NK-92 treated with Interleukin-12 subunit alpha and Interleukin-12 subunit beta, amount 100 ng/mL, for 24 hours (cell line): Measurements from ENCODE around the gene CHST11.

ENCODE experiments used
- DNase-seq: peaks from one replicate; lab custom pipeline; 2025; lab: John Stamatoyannopoulos, UW

The CHST11 gene

DNA sequence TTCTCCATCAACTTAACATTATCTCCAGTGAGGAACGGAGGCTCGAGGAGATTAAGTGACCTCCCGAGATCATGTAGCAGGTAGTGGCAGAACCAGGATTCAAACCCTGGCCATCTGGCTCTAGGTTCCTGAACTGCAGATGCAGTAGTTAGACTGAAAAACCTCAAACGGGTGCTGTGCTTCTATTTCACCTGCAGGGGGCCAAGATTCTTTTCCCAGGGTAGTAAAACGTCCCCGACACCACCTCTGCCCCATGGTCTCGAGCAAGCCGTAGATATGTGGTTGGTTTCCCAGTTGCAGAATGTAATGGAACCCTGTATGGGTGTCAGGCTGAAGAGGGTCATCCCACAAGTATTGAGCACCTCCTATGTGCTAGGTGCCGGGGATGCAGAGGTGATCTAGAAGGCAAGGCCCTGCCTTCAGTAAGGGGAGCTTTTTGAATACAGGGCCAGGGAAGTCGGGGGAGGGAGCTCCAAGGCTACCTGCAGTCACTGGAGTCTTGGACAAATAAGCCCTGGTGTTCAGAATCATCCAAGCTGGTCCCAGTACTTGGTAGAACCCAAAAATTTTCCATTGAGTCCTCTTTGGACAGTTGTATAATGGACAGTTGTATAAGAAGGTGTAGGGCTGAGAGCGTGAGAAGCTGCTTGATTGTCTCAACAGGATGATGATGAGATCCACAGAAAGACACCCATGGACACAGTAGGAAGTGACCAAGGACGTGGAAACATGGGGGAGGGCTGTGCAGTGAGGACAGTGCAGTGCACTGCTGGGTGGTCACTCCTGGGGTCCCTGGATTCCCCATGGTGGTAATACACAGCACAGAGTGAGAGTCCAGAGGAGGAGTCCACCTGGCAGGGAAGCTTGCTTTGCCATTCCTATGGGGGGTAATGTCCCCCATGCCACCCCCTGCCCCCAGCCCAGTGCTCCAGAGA is 197.2 kb downstream of the CHST11 start:
- no peak for DNase-seq

DNA sequence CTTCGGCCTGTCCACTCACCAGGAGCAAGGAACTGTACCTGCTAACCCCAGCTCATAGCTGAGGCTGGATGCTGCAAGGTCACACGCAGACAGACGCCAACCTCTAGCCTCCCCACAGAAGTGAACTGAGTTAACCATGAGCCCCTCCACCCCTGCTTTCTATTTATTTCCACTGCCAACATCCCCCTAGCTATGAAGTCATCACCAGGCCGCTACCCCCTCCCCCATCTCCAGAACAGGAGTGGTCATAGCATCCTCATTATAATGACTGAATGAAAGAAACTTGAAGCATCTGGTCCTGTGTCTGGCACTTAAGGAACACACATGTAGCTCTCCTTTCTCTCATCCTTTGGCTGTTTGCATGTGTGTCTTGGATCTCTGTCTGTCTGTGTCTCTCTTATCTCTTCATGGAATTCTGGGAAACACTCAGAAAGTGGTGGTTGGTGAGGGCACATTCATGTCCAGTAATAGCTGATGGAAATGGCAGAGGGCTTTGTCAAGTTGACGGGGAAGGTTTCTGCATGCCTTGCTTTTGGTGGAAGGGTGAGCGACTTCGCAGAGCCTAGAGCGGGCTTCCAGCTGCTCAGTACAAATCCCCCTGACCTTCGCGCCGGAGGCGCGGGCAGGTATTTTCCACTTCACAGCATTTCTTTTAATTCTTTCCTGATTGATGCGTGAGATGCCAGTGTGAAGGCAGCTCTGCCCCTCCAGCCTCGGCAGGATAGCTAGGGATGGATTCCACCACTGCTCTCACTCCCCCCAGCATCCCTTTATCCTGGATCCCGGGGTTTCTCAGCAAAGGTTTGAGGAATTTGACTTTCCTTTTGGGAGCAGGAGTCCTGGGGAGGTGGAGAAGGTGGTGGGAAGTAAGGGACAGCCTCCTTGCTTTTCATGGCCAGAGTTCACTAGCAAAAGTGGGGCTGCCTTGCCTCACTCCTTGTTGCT is 198.2 kb downstream of the CHST11 start:
- DNase-seq, result no peak

DNA sequence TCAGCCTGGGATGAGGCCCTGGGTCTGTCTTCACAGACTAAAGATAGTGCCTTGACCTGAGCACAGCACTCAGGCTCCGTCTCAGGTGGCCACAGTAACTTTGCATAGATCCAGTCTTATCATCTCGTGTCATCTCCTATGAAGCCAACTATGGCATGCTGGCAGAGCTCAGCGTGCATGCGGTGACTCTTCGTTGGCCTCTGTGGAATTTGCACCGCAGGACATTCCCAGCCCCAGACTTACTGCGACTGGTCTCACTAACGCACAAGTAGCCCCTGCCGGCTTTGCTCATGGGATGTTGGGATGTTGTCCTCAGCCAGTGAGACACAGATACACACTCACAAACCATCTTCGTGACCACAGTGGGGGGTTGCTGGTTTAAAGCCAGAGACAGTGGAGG is 199.6 kb downstream of the CHST11 start:
- DNase-seq, result no peak

DNA sequence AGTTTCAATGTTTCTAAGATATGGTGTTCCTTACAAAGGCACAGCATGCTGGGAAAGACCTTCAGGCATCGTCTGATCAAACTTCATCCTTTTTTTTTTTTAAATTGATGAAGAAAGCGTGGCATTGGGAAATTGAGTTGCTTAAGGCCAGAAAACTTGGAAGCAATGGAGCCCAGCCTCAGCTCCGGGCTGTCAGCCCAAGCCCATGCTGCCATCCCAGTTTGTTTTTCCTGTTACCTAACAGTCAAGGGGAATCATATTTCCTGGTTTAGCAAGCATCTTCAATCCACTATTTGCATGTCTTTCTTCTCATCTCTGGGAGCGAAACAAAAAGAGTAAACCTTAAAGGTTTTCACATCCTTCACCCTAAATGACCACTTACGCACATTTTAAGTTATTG is 200.2 kb downstream of the CHST11 start:
- DNase-seq, result no peak

DNA sequence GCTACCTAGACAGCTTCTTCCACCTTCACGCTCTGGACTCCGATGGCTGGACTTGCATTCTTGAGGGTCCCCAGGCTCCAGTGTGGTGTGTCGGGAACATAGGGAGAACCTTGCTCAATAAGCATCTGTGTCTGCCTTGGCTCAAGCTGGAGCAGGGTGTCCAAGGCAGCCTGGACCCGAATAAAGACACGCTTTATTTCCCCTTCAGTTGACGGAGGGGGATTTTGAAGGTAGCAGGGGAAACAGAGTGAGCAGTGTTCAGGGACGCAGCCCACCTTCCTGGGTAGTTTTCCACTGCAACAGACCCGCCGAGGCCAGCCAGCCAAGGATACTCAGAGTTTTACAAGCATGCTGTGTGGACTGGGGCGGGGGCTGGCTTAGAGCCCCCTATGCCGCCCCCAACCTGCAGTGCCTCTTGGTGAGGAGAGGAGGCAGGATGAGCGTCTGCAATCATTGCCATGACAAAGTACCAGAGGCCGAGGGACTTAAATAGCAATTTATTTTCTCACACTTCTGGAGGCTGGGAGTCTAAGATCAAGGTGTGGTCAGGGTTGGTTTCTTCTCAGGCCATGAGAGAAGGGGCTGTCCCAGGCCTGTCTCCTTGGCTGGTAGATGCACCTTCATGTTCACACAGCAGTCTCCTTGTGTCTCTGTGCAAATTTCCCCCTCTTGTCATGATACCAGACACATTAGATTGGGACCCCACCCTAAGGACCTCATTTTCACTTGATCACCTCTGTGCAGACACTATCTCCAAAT is 201.2 kb downstream of the CHST11 start:
- no peak for DNase-seq

DNA sequence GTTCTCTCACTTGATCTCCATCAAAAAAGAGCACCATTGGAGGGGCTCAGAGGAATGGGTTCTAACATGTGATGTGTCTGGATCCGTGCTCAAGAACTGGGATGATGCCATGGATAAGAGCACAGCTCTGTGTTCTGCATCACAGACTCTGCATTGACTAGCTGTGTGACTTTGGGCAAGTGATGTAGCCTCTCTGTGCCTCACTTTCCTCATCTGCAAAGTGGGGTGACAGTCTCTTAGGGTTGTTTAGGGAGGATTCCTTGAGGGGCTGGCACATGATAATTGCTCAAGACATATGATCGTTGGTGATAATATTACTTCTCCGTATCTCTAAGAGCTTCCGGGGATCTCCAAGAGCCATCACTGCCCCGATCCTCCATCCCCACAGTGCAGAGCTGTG is 202.3 kb downstream of the CHST11 start:
- DNase-seq, result no peak

DNA sequence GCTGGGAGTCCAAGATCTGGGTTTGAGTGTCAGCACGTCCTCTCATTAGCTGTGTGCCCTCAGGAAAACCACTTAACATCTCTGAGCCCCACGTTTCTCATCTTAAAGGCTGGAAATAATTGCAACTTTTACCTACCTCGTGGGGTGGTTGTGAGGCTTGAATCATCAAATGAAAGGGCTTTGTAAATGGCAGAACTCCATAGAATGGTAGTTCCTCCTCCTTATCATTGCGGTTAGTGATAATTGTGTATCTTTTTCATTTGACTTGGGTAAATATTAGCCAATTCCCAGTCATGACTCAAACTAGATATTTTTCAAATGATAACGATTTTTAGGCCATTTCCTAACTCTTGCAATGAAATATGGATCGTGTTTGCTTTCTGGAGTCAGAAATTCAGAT is 205.5 kb downstream of the CHST11 start:
- DNase-seq, result no peak

DNA sequence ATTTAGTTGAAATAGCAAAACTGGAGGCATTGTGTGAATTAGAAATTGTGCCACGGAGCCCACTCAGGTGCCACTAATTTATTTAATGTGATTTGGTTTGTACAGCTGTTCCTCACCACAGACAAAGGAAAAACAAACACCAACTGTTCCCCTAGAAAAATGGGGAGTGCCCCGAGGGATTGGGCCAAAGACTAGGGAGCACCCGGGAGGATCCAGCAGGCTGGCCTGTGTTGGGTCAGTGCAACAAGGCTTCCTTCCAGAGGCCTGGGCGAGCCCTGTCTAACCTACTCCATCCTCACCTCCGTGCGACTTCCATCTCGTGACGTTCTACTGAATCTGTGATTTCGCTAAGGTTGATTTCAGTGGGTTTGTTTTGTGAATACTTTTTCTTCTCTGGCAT is 206.2 kb downstream of the CHST11 start:
- DNase-seq, result no peak

DNA sequence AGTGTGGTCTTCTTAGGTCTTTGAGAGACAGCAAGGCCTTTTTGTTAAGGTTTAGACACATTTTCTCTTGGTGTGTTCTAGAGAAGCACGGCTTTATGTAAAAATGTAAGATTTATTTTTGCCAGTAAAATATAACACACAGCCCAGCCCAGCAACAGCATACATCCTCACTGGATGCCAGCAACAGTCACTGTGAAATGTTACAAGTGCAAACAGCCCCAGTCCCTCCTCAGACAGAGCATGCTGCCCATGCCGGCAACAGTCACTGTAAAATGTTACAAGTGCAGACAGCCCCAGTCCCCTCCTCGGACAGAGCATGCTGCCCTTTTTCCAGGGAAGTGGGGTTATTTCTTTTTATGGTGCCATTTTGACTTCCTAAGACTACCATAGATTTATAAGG is 207.6 kb downstream of the CHST11 start:
- no peak for DNase-seq

DNA sequence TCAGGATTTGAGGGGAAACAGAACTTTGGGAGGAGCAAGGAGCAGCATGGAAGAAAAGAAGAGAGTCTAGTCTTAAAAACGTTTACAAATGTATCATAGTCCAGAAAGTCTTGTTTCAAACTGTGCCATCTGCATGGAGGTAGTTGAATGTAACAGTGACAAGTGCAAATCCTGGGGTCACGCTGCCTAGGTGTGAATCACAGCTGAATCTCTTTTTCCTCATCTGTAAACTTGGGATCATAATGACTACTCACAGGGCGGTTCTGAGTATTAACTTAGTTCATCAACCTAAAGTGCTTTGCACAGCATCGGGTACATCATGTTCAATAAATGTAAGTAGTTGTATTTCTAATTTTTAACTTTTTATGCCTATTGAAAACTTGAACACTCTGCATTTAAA is 208.5 kb downstream of the CHST11 start:
- no peak for DNase-seq

DNA sequence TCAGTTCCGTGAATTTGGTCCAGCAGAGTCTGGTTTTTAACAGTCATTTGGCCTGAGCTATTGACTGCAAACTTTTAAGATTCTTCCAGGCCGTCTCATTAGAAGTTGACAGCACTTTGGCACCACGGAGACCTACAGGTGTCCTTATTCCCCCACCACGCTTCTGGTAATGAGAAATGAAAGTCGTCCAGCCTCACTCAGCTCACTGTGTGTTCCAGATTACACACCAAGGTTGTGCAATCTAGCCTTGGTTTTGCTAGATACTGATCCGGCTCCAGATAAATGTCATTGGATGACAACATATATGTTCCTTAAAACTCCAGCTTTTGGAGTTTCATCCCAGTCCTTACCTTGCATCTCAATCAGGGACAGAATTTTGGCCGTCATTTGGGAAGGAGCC is 210.4 kb downstream of the CHST11 start:
- no peak for DNase-seq

DNA sequence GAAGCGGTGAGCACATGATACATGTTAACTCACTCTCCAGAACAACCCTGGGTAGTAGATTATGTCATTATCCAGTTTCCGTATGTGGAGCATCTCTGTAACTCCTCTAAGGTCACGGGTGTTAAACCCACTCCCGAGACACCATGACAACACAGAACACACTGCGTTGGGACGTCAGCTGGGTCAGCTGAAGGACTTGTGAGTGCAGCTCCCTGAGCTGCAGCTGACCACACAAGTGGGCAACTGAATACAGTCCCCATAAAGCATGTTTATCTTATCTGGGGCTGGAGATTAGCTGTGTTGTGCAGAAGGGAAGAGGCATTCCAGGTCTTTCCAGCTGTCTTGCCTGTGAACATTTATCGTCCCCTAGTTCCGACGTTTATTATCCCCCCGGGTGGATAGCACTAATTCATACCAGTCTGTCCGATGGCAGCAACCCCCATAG is 211.5 kb downstream of the CHST11 start:
- no peak for DNase-seq

DNA sequence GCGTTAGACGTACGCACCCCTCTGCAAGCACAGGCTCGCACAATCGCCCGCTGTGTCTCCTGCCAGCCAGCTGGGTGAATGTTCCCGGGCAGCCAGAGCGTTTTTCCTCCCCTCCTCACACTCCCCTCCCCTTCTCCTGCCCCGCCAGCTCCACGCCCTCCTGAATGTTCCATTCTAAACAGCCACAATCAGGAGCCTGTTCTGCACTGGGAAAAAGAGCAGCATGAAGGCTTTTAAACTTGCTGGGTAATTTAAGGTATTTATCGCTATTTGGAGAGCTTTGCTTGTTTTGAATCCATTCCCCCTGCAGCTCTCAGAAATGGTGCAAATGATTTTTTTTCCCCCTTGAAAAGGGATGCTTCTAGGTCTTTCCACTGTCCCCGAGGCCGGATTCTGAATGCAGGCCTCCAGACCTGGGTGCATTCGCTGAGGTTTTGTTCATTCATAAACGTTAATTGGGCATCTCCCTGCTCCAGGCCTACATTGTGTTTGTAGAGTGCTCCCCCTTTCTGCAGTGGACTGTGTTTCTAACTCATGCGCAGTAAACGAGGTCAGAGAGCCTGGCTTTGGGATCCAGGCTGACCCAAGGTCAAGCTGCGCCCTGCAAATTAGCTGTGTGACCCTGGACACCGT is 212.5 kb downstream of the CHST11 start:
- no peak for DNase-seq

DNA sequence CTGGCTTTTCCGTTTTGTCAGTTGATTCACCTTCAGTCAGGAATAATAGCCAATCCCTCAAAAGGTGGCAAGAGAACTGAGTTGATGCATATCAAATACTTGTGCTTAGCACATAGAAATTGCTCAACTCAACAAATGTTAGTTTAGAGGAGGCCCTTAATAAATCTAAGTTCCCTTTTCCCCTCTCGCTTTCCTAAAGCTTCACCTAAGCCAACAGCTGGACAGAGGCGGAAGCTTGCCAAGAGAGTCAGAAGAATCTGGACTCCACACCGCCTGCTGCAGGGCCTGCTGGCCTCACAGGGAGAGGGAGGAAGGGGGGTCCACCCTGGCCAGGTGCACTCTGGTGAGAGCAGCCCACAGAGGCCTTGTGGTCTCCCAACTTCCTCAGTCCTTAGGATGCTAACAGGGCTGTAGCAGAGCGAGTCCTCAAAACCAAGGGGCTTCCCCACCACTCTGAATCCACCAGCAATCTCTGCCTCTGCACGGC is 213.1 kb downstream of the CHST11 start:
- DNase-seq, result peak; percentile 55

DNA sequence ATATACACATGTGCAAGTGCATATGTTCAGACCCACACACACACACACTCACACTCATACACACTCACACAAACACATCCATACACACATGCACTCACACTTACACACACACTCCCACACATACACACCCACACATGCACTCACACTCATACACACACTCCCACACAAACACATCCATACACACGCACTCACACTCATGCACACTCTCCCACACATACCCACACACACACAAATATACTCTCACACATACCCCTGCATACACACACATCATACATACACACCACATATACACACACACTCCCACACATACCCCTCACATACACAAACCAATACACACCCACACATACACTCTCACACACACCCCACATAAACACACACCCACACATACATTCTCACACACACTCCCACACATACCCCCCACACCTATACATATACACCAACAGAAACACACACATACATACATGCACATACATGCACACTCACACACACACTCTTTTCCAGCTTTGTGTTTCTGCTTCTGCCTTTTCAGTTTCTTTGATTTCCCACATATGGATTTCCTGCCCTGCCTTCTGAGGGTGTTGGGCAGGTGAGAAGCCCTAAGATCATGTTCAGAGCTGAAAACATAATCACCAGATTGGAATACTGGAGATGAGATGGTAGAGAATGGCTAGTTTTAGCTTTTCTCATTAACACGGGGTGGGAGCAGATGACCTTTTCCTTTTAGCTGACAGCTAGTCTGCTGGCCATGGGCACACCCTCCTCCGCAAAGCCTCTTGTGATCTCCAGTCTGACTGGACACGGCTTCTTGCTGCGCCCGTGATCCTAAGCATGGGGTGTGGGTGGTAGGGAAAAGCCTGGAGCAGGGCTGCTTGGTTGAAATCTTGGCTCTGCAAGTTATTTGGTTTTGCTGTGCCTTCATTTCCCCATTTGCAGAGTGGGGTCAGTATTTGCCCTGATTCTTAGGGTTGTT is 214.0 kb downstream of the CHST11 start:
- DNase-seq, result no peak

DNA sequence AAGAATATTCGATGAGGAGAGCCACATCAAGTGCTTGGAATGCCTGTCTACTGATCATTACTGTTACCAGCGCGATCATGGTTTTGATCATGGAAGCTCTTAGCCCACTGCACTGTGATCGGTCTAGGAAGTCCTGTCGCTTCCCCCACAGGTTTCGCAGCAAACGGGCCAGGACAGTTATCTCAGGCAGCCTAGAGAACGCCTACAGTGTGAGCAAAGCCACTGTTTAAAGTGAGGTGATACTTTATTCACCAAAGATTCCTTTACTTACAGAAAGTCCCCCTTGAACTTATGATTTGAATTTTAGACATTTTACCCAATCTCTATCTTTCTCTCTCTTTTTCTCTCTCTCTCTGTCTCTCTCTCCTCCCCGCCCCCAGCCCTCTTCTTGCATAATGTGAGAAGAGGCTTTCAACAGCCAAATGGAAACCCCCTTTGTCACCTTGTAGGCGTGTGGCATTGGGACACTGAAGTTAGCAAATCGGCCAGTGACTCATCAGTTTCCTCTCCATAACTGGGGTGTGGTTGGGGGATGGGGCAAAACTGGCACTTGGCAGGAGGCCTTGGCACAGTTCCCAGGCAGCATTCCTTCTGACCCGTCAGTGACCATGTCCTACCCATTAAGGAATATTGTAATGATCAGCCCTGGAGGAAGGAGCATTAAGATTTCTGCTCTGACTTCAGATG is 214.8 kb downstream of the CHST11 start:
- DNase-seq, result peak; percentile 85

DNA sequence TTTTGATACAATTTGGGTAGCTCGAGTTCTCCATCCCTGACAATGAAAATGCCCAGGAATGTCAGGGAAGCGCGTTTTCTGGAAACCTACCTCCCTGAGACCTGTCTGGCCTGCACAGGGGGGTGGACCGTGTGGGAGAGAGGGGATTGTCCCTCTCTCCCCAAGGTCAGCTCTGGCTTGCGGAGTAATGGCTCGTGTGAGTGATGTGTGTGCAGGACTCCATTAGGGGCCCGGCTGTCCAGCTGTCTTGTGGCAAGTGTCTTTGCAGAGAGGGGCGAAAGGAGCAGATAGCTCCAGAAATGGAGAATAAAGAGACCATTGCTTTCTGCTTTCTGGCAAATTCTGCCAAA is 215.3 kb downstream of the CHST11 start:
- DNase-seq, result no peak

DNA sequence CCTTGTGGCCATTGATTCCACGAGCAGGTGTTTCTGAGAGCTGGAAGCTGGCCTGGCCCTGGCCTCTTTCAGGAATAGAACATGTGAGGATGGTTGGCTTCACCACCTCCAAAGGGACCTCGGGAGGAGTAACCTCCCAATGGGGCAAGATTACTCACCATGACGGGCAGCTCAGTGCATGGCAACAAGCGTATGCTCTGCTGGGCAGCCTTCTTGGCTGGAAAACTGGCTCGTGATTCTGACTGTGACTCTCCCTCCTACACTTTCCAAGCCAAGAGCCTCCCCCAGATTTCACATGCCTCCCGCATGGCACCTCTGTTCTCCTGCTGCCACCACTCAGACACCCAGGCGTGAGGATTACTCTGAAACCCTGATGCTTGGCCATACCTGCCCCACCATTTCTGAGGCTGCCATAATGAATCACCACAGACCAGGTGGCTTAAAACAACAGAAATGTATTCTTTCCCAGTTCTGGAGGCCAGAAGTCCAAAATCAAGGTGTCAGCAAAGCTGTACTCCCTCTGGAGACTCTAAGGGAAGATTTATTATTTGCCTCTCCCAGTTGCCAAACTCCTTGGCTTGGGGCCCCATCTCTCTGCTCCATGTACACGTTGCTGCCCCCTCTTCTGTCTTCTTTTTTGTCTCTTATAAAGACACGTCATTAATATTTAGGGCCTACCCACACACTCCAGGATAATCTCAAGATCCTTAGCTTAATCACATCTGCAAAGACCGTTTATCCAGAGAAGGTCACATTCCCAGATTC is 215.9 kb downstream of the CHST11 start:
- DNase-seq, result no peak

DNA sequence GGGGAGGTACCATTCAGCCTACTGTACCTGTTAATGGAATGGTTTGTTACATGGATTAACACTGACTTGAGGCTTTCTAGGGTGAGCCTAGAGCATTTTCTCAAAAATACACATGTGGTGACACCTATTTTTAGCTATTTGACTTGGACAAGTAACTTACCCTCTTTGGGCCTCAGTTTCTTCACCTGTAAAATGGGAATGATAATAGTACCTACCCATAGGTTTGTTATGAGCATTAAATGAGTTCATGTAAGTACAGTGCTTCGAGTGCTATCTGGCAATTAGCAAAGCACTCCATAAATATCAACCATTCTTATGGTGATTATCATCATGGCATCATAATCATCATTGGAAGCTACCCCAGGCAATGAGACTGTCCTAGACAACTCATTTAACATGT is 216.5 kb downstream of the CHST11 start:
- DNase-seq, result no peak
